Activated T-cell treated with anti-CD3 and anti-CD28 coated beads, Interleukin-2, amount 50 U/mL, for 48 hours (primary cell): ENCODE measurements around the gene SH3BGRL.
"Not testable (repeated sequence)": the region's sequence is repeated elsewhere in the genome, so short reads cannot be mapped to it uniquely, and the experiment has no call there.

ENCODE experiments used
- DNase-seq, 2 experiments: peaks; one replicate each; pipeline ENCODE4 v3.0.0-alpha.2; 2020

The SH3BGRL gene

DNA sequence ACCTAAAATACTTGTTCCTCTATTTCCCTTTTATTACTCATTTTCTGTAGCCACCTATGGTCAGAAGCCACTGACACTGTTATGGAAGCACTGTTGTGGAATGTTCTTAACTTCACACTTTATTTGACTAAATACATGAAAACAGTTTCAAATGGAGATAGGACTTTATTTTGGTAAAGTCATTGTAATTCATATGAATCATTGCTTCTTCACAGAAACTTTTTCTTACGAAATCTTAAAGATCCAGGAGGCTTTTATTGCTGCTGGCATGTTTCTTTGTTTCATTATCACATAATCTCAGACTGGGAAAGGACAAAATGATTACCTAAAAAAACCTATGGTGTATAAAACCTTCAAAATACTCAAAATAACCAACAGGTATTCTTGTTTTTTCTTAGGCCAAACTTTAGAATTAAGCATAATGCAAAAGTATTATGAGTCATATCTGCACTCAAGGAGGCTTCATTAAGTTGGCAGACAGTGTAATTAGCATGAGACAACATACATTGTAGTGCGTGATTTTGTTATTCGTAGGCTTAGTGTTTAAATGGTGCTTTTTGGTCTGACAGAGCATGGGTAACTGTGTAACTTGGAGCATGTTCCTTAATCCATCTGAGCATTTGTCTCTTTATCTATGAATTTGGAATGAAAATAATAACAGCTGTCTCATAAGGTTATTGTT, 58.0 kb downstream of the SH3BGRL start:
- DNase-seq, result no peak

DNA sequence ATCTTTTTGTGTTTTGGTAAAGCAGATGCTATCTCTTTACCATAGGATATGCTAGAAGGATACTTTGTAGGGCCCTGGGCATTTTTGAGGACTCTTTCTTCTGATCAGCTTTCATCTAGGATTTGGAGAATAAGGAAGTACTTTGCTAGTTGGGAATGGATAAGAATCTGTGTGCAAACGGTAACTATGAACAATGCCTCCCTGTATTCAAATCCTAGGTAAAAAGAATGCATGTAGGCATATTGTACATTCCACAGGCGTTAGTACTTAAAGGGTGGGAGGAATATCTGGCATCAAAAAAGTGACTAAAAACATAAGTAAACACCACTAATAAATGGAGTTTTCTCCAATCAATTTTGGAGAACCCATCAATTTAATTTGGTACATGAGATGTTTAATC, 59.7 kb downstream of the SH3BGRL start:
- no peak for DNase-seq

DNA sequence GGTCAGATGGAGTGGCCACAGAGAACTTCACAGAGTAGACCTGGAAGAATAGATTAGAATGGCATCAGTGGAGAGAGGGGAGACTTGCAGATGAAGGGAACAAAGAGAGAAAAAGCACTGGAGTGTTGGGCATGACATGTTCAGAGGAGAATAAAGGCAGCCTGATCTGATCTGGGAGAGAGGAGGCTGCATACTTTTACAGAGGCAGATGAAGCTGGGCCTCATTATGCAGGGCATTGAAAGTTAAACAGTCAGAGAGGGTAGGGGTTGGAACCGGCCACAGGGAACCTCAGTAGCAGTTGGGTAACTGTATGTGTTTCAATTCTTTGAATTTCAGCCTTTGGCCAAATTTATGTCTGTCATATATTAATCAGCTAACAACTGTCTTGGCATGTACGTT, 61.2 kb downstream of the SH3BGRL start:
- no peak for DNase-seq

DNA sequence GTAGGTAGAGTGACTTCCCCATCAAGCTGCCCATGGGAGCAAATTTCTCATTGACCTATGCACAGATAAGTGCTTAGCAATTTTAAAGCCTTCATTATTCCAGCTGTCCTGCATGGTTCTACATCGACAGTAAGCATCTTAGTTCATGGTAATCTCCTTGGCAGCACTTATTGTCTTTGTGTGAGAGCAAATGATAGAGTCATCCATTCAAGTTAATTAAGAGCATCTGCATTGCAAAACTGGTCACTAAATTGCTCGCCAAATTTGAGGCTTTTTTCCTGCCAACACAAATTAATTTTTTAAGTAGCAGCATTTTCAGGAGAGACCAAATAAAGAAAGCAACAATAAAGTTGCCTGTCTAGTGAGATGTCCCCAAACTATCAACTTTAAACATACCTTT, 76.7 kb downstream of the SH3BGRL start:
- DNase-seq, result no peak

DNA sequence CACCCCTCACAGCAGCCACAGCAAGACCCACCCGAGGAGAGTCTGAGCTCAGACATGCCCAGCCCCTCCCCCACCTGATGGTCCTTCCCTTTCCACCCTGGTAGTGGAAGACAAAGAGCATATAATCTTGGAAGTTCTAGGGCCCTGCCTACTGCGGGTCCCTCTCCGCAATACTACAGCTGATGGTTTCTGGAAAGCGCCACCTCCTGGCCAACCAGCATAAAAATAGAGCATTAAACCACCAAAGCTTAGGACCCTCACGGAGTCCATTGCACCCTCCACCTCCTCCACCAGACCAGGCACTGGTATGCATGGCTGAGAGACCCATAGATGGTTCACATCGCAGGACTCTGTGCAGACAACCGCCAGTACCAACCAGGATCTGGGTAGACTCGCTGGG, 78.2 kb downstream of the SH3BGRL start:
- no peak for DNase-seq

DNA sequence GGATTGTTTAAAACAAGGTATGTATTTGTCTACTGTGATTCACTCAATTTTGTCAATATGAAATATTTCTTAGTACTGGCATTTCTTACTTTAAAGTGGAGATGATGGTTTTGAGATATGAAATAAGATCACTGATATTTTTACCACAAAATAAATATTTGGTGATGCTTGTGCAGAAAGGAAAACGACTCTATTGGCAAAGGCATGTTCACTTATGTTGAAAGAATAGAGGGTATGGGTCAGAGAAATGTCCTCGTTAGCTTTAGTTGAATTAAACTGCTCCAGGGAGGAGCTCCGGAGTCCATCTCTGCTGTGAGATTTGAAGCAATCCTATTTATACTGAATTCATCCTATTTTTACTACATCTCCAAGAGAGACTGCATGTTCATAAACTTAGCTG, 84.2 kb downstream of the SH3BGRL start:
- no peak for DNase-seq

DNA sequence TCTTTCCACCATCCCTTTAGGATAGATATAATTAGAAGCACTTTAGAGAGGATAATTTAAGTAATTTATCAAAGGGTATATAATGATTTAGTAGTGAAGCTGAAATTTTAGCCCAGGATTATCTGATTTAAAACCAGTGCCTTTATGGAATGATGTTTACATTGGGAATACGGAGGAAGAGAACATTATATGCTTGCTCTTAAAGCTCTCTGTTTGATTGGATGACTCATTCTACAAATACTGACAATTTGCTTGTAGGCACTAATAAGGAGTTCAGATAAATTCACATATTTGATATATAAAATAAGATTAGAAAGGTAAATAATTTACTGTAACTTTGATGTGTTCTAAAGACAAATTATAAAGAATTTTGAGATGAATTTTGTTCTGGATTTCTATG, 84.7 kb downstream of the SH3BGRL start:
- DNase-seq, result no peak

DNA sequence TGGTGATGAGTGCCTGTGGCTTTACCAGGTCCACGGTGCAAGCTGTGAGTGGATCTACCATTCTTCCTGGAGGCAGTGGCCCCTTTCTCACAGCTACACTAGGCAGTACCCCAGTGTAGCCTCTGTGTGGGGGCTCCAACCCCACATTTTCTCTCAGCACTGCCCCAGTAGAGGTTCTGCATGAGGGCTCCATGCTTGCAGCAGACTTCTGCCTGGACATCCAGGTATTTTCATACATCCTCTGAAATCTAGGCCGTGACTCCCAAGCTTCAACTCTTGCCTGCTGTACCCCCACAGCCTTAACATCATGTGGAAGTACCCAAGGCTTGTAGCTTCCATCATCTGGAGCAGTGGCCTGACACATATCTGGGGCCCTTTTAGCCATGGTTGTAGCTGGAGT, 90.1 kb downstream of the SH3BGRL start:
- no peak for DNase-seq

DNA sequence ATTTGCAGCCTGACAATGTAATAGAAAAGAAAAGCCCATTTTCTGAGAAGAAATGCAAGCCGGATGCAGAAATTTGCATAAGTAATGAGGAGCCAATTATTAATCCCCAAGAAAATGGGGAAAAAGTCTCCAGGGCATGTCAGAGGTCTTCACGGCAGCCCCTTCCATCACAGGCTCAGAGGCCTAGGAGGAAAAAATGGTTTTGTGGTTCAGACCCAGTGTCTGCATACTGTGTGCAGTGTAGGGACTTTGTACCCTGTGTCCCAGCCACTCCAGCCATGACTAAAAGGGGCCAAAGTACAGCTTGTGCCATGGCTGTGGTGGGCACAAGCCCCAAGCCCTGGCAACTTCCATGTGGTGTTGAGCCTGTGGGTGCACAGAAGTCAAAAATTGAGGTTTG, 92.2 kb downstream of the SH3BGRL start:
- DNase-seq, result no peak

DNA sequence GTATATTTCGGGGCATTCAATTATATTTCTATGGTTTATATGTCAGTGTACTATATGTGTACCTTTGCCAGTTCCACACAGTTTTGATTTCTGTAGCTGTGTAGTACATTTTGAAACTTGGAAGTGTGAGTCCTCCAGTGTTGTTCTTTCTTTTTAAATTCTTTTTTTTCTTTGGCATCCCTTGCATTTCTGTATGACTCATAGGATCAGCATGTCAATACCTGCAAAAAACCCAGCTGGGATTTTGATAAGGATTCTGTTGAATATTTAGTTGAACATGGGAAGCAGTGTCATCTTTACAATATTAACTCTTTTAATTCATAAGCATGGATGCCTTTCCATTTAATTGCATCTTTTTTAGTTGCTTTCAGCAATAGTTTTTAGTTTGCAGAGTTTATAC, 100.0 kb downstream of the SH3BGRL start:
- no peak for DNase-seq

DNA sequence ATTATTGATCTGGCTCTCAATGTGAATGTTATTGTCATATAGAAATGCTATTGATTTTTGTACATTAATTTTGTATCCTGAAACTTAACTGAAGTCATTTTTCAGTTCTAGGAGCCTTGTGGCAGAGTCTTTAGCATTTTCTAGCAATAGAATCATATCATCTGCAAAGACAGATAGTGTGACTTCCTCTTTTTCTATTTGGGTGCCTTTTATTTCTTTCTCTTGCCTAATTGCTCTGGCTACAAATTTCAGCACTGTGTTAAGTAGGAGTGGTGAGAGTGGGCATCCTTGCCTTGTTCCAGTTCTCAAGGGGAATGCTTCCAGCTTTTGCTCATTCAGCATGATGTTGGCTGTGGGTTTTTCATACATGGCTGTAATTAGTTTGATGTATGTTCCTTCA, 102.7 kb downstream of the SH3BGRL start:
- no peak for DNase-seq

DNA sequence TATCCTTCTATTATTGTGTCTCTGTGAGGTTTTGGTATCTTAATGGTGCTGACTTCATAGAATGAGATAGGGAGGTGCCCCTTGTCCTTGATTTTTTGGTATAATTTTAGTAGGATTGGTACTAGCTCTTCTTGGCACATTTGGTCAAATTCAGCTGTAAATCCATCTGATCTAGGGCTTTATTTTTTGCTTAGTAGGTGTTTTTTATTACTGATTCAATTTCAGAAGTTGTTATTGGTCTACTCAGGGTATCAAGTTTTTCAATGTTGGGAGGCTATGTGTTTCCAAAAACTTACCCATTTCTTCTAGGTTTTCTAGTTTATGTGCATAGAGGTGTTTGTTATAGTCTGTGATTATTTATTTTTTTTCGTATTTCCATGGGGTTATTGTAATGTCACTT, 103.3 kb downstream of the SH3BGRL start:
- no peak for DNase-seq

DNA sequence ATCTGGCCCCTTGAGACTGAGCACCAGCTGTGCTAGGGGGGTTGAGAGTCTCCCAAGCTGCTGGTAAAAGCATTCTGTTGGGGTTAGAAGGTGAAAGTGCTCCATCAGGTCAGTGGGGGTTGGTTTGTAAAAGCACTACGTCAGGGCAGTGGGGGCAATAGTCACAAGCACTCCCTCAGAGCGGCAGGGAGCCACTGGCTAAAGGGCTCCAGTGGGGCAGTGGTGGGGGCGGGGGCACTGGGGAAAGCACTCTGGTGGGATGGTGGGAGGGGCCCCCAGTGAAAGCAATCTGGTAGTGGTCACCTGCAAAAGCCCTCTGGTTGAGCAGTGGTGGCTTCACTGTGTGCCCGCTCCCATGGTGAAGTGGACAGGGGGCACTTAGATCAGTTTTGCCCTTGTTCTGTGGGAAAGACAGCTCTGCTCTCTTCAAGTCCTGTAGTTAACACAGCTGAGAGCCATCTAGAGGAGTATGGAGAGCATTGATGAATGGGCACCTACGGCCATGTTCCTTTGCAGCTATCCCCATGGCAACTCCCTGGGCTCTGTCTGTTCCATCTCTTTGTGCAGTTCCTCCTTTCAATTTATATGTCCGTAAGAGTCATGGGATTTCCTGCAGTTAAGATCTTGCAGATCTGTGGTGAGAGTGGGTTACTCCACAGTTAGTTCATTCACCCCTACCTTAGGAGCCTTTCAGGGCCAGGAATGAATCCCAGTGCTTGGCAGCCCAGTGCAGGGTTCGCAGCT, 106.4 kb downstream of the SH3BGRL start:
- no peak for DNase-seq

DNA sequence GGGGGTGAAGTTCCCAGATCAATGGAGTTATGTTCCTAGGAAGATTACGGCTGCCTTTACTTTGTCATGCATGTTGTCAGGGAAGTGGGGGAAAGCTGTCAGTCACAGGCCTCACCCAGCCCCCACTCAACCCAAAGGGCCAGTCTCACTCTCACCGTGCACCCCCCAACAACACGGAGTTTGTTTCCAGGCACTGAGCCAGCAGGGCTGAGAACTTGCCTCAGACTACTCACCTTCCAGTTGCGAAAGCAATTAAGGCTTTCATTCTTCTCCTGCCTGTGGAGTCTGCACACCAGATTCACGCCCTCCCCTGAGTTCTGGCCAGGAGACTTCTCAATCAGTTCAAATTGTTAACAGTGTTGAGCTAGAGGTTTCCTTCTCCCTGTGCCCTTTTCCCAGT, 114.3 kb downstream of the SH3BGRL start:
- no peak for DNase-seq

DNA sequence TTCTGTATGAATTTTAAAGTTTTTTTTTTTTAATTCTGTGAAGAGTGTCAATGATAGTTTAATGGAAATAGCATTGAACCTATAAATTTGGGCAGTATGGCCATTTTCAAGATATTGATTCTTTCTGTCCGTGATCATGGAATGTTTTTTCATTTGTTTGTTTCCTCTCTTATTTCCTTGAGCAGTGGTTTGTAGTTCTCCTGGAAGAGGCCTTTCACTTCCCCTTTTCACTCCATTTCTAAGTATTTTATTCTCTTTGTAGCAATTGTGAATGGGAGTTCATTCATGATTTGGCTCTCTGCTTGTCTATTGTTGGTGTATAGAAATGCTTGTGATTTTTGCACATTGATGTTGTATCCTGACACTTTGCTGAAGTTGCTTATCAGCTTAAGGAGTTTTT, 129.8 kb downstream of the SH3BGRL start:
- not testable (repeated sequence) for DNase-seq

DNA sequence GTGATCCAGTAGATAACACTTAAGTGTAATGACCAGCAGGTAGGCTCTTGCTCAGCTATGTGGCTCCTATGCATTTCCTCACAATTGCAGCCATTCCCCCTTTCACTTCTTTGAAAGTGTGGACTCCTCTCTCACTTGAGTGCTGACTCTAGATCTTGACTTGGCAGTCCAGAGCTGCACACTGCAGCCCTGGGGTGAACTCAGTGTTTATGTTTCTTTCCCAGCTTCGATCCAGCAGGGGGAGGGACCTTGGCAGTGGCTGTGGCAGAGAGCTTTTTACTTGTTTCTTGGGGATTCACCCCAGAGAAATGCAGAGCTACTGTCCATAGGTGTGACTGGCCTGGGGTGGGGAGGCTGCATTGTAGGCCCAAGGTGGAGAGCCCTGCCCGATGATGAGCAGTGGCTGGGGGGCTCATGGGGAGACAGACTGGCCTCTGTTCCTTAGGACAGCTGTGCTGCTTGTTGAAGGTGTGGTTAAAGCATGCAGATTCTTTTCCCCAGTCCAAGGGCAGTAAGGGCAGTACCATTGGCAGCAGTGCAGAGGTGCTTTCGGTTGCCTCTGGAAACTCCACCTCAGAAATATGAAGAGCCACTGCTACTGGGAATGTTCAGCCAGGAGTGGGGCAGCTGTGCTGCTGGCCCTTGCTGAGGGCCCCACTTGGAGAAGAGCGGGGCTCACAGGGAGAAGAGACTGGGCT, 134.7 kb downstream of the SH3BGRL start:
- DNase-seq, result no peak

DNA sequence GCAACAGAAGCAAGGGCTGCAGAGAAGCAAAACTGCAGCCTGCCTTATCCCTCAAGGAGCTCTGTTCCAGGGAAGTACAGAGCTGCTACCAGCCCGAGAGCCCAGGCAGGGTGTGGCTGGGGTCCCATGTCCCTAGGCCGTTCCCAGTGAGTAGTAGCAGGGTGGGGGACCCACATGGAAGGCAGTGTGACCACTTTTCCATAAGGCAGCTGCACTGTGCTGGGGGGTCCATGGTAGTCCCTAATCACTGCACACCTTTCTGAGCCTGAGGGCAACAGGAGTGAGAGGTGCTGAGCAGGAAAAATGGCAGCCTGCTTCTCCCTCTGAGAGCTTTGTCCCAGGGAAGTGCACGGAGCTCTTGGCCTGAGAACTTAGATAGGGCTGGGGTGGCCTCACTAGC, 135.9 kb downstream of the SH3BGRL start:
- DNase-seq, result no peak

DNA sequence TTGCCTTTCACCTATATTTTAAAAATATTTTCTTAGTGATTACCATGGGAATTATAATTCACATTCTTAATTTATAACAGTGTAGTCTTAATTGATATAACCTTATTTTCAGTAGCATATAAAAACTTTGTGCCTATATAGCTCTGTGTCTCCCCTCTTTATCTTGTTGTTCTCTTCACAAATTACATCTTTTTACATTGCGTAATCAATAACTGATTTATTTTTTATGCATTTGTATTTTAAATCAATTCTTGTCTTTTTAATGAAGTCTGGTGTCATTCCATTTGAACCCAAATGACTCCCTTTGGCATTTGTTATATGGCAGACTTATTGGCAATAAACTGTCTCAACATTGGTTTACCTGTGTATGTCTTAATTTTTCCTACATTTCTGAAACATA, 137.0 kb downstream of the SH3BGRL start:
- no peak for DNase-seq

DNA sequence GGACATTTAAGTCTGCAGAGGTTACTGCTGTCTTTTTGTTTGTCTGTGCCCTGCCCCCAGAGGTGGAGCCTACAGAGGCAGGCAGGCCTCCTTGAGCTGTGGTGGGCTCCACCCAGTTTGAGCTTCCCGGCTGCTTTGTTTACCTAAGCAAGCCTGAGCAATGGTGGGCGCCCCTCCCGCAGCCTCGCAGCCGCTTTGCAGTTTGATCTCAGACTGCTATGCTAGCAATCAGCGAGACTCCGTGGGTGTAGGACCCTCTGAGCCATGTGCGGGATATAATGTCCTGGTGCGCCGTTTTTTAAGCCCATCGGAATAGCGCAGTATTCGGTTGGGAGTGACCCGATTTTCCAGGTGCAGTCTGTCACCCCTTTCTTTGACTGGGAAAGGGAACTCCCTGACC, 143.4 kb downstream of the SH3BGRL start:
- DNase-seq, result not testable (repeated sequence)
